H9 (cell line): ENCODE data around the gene CSNK1E. TPM values are rescaled to one million over a fixed set of nuclear protein-coding genes. Genes with fewer than 3 reads are reported as not detected.

Experiments used
- DNase-seq: peaks from one replicate; pipeline ENCODE4 v3.0.0-alpha.2; 2017
- H2AFZ ChIP-seq: one replicate; pipeline ENCODE4 v1.6.1; 2013; ENCODE audit warnings: mild to moderate bottlenecking, low read length, control low read depth, moderate library complexity
- H2AK5ac ChIP-seq: 2 replicates; pipeline ENCODE4 v1.6.1; 2013; ENCODE audit warnings: low read length, control low read depth, mixed read lengths; ENCODE audit not compliant: insufficient read length
- H2BK120ac ChIP-seq: one replicate; pipeline ENCODE4 v1.6.1; 2013; ENCODE audit warnings: low read depth, mild to moderate bottlenecking, low read length, control low read depth, inconsistent platforms; ENCODE audit not compliant: poor library complexity, severe bottlenecking
- H2BK12ac ChIP-seq: 2 replicates; pipeline ENCODE4 v1.6.1; 2013; ENCODE audit warnings: low read length, control low read depth, mixed read lengths, low read depth; ENCODE audit not compliant: insufficient read length
- H2BK15ac ChIP-seq: 2 replicates; pipeline ENCODE4 v1.6.1; 2013; ENCODE audit warnings: low read depth, low read length, control low read depth
- H2BK20ac ChIP-seq: one replicate; pipeline ENCODE4 v1.6.1; 2013; ENCODE audit warnings: low read depth, mild to moderate bottlenecking, low read length, control low read depth, inconsistent platforms; ENCODE audit not compliant: poor library complexity, severe bottlenecking
- H2BK5ac ChIP-seq: 2 replicates; pipeline ENCODE4 v1.6.1; 2013; ENCODE audit warnings: low read length, control low read depth, mixed read lengths; ENCODE audit not compliant: insufficient read length
- H3K14ac ChIP-seq: 2 replicates; pipeline ENCODE4 v1.6.1; 2013; ENCODE audit warnings: low read length, control low read depth; ENCODE audit not compliant: insufficient read depth
- H3K18ac ChIP-seq: 2 replicates; pipeline ENCODE4 v1.6.1; 2013; ENCODE audit warnings: low read depth, mild to moderate bottlenecking, mixed read lengths, low read length, control low read depth; ENCODE audit not compliant: insufficient read length
- H3K23ac ChIP-seq: 2 replicates; pipeline ENCODE4 v1.6.1; 2013; ENCODE audit warnings: low read length, control low read depth, mixed read lengths, low read depth; ENCODE audit not compliant: insufficient read length
- H3K23me2 ChIP-seq: 2 replicates; pipeline ENCODE4 v1.6.1; 2013; ENCODE audit warnings: low read depth, mild to moderate bottlenecking, mixed read lengths, low read length, control low read depth; ENCODE audit not compliant: insufficient read length, poor library complexity, severe bottlenecking
- H3K27ac ChIP-seq: 2 replicates; pipeline ENCODE4 v1.5.1; 2013; ENCODE audit warnings: low read length, control low read depth, mixed read lengths, low read depth; ENCODE audit not compliant: insufficient read length
- H3K27me3 ChIP-seq: 2 replicates; pipeline ENCODE4 v1.6.1; 2013; ENCODE audit warnings: low read length, control low read depth, inconsistent platforms; ENCODE audit not compliant: insufficient read depth
- H3K4ac ChIP-seq: 2 replicates; pipeline ENCODE4 v1.6.1; 2013; ENCODE audit warnings: low read depth, mild to moderate bottlenecking, control low read depth, inconsistent platforms, low read length, moderate library complexity
- H3K4me1 ChIP-seq: 2 replicates; pipeline ENCODE4 v1.6.1; 2013; ENCODE audit warnings: low read length, control low read depth, inconsistent platforms; ENCODE audit not compliant: insufficient read depth
- H3K4me2 ChIP-seq: 2 replicates; pipeline ENCODE4 v1.6.1; 2013; ENCODE audit warnings: low read length, control low read depth, mixed read lengths; ENCODE audit not compliant: insufficient read length, insufficient read depth
- H3K56ac ChIP-seq: 2 replicates; pipeline ENCODE4 v1.6.1; 2013; ENCODE audit warnings: low read depth, mild to moderate bottlenecking, mixed read lengths, low read length, control low read depth; ENCODE audit not compliant: insufficient read length
- H3K79me1 ChIP-seq: 2 replicates; pipeline ENCODE4 v1.6.1; 2013; ENCODE audit warnings: low read depth, mild to moderate bottlenecking, moderate library complexity, low read length, control low read depth, inconsistent platforms; ENCODE audit not compliant: insufficient read depth, poor library complexity, severe bottlenecking
- H3K79me2 ChIP-seq: 2 replicates; pipeline ENCODE4 v1.6.1; 2013; ENCODE audit warnings: low read length, control low read depth, inconsistent platforms; ENCODE audit not compliant: insufficient read depth
- H3K9ac ChIP-seq: 2 replicates; pipeline ENCODE4 v1.6.1; 2013; ENCODE audit warnings: low read length, control low read depth, mixed read lengths; ENCODE audit not compliant: insufficient read length; ENCODE audit errors: extremely low read depth
- H3K9me3 ChIP-seq: one replicate; pipeline ENCODE4 v1.6.1; 2013; ENCODE audit warnings: low read depth, low read length, inconsistent platforms; ENCODE audit not compliant: control insufficient read depth
- H3T11ph ChIP-seq: one replicate; pipeline ENCODE4 v1.6.1; 2013; ENCODE audit warnings: mild to moderate bottlenecking, low read length, control low read depth, inconsistent platforms
- H4K20me1 ChIP-seq: one replicate; pipeline ENCODE4 v1.6.1; 2013; ENCODE audit not compliant: control insufficient read depth, insufficient read length, insufficient read depth
- H4K5ac ChIP-seq: 2 replicates; pipeline ENCODE4 v1.6.1; 2013; ENCODE audit warnings: low read depth, mild to moderate bottlenecking, mixed read lengths, low read length, control low read depth; ENCODE audit not compliant: insufficient read length
- H4K8ac ChIP-seq: replicated peaks from 2 replicates; pipeline ENCODE4 v1.6.1; 2013; ENCODE audit warnings: low read length, control low read depth, mixed read lengths, low read depth; ENCODE audit not compliant: insufficient read length
- H4K91ac ChIP-seq: 2 replicates; pipeline ENCODE4 v1.6.1; 2013; ENCODE audit warnings: low read depth, mild to moderate bottlenecking, moderate library complexity, mixed read lengths, low read length, control low read depth; ENCODE audit not compliant: insufficient read length
- H3K27ac Mint-ChIP-seq, 3 experiments: 2 replicates in 2 of 3; 3 replicates in 1 of 3; pipeline ENCODE4 v1.8.0; 2020 to 2021; ENCODE audit warnings: mixed read lengths in 3 of 3, mild to moderate bottlenecking in 1 of 3, moderate library complexity in 1 of 3
- H3K27me3 Mint-ChIP-seq: 2 replicates; pipeline ENCODE4 v1.8.0; 2021; ENCODE audit warnings: low read depth, mild to moderate bottlenecking, moderate library complexity, mixed read lengths
- H3K36me3 Mint-ChIP-seq, 3 experiments: 2 replicates in 2 of 3; 3 replicates in 1 of 3; pipeline ENCODE4 v1.8.0; 2020 to 2021; ENCODE audit warnings: low read depth in 3 of 3, mixed read lengths in 3 of 3; ENCODE audit not compliant: insufficient read depth in 1 of 3
- H3K4me1 Mint-ChIP-seq, 2 experiments: 2 replicates each; pipeline ENCODE4 v1.8.0; 2020; ENCODE audit warnings: mixed read lengths in 2 of 2
- H3K4me3 Mint-ChIP-seq, 2 experiments: 2 replicates in 1 of 2; 3 replicates in 1 of 2; pipeline ENCODE4 v1.8.0; 2020 to 2021; ENCODE audit warnings: mild to moderate bottlenecking in 2 of 2, mixed read lengths in 2 of 2, moderate library complexity in 1 of 2
- H3K9me3 Mint-ChIP-seq, 2 experiments: 2 replicates in 1 of 2; 3 replicates in 1 of 2; pipeline ENCODE4 v1.8.0; 2020; ENCODE audit warnings: mild to moderate bottlenecking in 2 of 2, mixed read lengths in 2 of 2, moderate library complexity in 1 of 2
- WGBS: extraction: QIAGEN DNeasy Blood & Tissue Kit; methylation state at CpG from one replicate; pipeline ENCODE4 v1.1.7; 2013; ENCODE audit warnings: missing lambda C conversion rate, low lambda C conversion rate, mixed read lengths; ENCODE audit not compliant: insufficient read length; ENCODE audit errors: extremely low coverage; 5-methylcytosine and 5-hydroxymethylcytosine counted together
- total RNA-seq: library from RNA; stranded (reverse); gene quantifications from 2 replicates; pipeline ENCODE4 v1.2.1, GENCODE V29; 2021
- TF ChIP-seq, protein P1 (sequence below): fragments of 200-600 bp; sonication (generic); conservative IDR thresholded peaks from 3 replicates; pipeline ENCODE4 v1.8.0; 2021; ENCODE audit warnings: antibody characterized with exemption, mild to moderate bottlenecking

CSNK1E gene
- total RNA-seq, 1 experiment from 2014 or later = 236 TPM

DNA sequence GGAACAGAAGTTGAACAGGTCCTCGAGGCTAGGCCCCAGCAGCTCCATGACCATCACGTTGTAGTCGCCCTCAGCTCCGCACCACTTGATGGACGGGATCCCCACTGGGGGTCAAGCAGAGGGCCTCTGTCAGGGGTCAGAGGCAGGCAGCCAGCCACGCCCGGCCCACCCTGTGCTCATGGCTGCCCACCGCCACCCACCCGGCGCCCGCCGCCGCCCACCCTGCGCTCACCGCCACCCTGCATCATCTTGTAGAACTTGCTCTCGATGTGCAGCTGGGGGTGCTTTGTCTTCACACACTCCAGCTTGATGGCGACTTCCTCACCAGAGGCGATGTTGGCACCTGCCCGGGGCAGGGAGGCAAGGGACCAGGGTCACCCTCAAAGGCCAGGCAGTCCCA is 14.3 kb downstream of the CSNK1E start:
- no peak overlapping the region for H3K27ac Mint-ChIP-seq
- DNase-seq = no peak
- H3K27ac ChIP-seq = no peak overlapping the region

More for the DNA sequence above, 14.3 kb downstream of the CSNK1E start:
- TF ChIP-seq, protein P1, sequence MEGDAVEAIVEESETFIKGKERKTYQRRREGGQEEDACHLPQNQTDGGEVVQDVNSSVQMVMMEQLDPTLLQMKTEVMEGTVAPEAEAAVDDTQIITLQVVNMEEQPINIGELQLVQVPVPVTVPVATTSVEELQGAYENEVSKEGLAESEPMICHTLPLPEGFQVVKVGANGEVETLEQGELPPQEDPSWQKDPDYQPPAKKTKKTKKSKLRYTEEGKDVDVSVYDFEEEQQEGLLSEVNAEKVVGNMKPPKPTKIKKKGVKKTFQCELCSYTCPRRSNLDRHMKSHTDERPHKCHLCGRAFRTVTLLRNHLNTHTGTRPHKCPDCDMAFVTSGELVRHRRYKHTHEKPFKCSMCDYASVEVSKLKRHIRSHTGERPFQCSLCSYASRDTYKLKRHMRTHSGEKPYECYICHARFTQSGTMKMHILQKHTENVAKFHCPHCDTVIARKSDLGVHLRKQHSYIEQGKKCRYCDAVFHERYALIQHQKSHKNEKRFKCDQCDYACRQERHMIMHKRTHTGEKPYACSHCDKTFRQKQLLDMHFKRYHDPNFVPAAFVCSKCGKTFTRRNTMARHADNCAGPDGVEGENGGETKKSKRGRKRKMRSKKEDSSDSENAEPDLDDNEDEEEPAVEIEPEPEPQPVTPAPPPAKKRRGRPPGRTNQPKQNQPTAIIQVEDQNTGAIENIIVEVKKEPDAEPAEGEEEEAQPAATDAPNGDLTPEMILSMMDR = no peak
- H3K79me2 ChIP-seq = peaks cover 34% of the 10 kb centered on the region; the same call in 1 of the 2 replicates
- no peak overlapping the region for H3T11ph ChIP-seq
- H3K9me3 ChIP-seq = no peaks in the 10 kb centered on the region
- no peak overlapping the region for H2AK5ac ChIP-seq
- H3K23me2 ChIP-seq = no peaks in the 10 kb centered on the region
- no peak overlapping the region for H3K23ac ChIP-seq
- no peak overlapping the region for H2BK12ac ChIP-seq
- H2BK5ac ChIP-seq = no peak overlapping the region
- no peak overlapping the region for H3K4ac ChIP-seq
- H3K79me1 ChIP-seq = peaks cover 6% of the 10 kb centered on the region
- no peaks in the 10 kb centered on the region for H3K27me3 ChIP-seq
- H3K9ac ChIP-seq = no peak overlapping the region
- no peaks in the 10 kb centered on the region; a peak in 1 of 5 replicates for H3K9me3 Mint-ChIP-seq
- peaks cover 7% of the 10 kb centered on the region for H4K20me1 ChIP-seq
- H4K91ac ChIP-seq = no peak overlapping the region
- H3K4me1 Mint-ChIP-seq = peaks cover 24 to 45% of the 10 kb centered on the region in 2 experiments
- H3K14ac ChIP-seq = no peak overlapping the region
- H4K8ac ChIP-seq = no peak overlapping the region
- no peak overlapping the region for H2BK20ac ChIP-seq
- H3K27me3 Mint-ChIP-seq = no peaks in the 10 kb centered on the region
- H2AFZ ChIP-seq = no peak overlapping the region
- H3K56ac ChIP-seq = no peak overlapping the region
- no peak overlapping the region for H2BK120ac ChIP-seq
- H3K18ac ChIP-seq = no peak overlapping the region
- H2BK15ac ChIP-seq = no peak overlapping the region
- peaks cover 3% of the 10 kb centered on the region; the same call in 1 of the 2 replicates for H3K4me1 ChIP-seq
- no peak overlapping the region for H4K5ac ChIP-seq
- H3K4me2 ChIP-seq = no peak overlapping the region
- WGBS = no CpG with 5 or more reads among the region's 19 CpGs
- H3K36me3 Mint-ChIP-seq = peaks cover 47 to 80% (median 79%) of the 10 kb centered on the region in 3 experiments
- H3K4me3 Mint-ChIP-seq = no peak overlapping the region
